Neural crest cell (in vitro differentiated cells): ENCODE results near the gene DNAJB12. TPM values are rescaled to one million over a fixed set of nuclear protein-coding genes. Genes with fewer than 3 reads are reported as not detected.
A peak's percentile ranks its signal among the peaks of the same experiment; 100 is the strongest.
"Not testable (repeated sequence)": the region's sequence is repeated elsewhere in the genome, so short reads cannot be mapped to it uniquely, and the experiment has no call there.

Experiments used
- DNase-seq: peaks from one replicate; pipeline ENCODE4 v3.0.0; 2021; ENCODE audit warnings: low read depth, mixed read lengths, low spot score
- H3K27ac Mint-ChIP-seq: one replicate; pipeline ENCODE4 v1.8.0; 2021; ENCODE audit warnings: mild to moderate bottlenecking, mixed read lengths; ENCODE audit not compliant: unreplicated experiment
- H3K27me3 Mint-ChIP-seq: 2 replicates; pipeline ENCODE4 v1.8.0; 2021; ENCODE audit warnings: low read depth, mild to moderate bottlenecking, mixed read lengths
- H3K36me3 Mint-ChIP-seq: 2 replicates; pipeline ENCODE4 v1.8.0; 2021; ENCODE audit warnings: low read depth, mild to moderate bottlenecking, mixed read lengths
- H3K4me1 Mint-ChIP-seq: 2 replicates; pipeline ENCODE4 v1.8.0; 2021; ENCODE audit warnings: mixed read lengths
- H3K4me3 Mint-ChIP-seq: one replicate; pipeline ENCODE4 v1.8.0; 2021; ENCODE audit warnings: mild to moderate bottlenecking, mixed read lengths
- H3K9me3 Mint-ChIP-seq: 2 replicates; pipeline ENCODE4 v1.8.0; 2021; ENCODE audit warnings: mixed read lengths
- CTCF ChIP-seq: fragments of 200-600 bp; sonication (generic); conservative IDR thresholded peaks from 2 replicates; pipeline ENCODE4 v1.5.0; 2021; ENCODE audit warnings: antibody characterized with exemption, mild to moderate bottlenecking
- total RNA-seq: library from RNA; stranded (reverse); gene quantifications from 2 replicates; pipeline ENCODE4 v1.2.1, GENCODE V29; 2021

The DNAJB12 gene
- total RNA-seq, 1 donor from 2014 or later: 36.5 TPM

DNA sequence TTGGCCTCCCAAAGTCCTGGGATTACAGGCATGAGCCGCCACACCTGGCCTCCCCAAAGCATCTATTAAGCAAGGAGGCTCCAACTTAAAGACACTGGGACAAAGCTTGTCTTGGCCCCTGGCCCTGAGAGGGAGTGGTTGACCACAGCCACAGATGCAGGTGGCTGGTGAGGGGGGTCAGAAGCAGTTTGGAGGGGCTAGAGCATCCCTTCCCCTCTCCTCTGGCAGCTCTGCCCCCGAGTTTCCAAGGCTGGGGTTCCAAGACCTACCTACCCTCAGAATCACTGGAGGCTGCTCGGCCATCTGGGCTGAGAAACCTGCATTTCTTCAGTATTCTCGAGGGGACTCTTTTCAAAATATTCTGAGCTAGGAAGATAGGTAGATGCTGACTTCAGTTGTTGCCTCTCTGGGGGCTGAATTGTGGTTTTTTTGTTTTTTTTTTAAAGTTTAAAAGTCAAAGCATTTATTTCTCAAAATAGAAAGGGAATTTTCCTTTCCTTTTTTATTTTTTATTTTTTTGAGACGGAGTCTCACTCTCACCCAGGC lies 48.4 kb downstream of the DNAJB12 start:
- no peak overlapping the region for H3K27ac Mint-ChIP-seq
- peaks cover 17% of the 10 kb centered on the region for H3K4me1 Mint-ChIP-seq
- H3K9me3 Mint-ChIP-seq: no peaks in the 10 kb centered on the region
- no peaks in the 10 kb centered on the region for H3K27me3 Mint-ChIP-seq
- no peaks in the 10 kb centered on the region for H3K36me3 Mint-ChIP-seq
- no peak for TF ChIP-seq CTCF
- no peak for DNase-seq
- no peak overlapping the region for H3K4me3 Mint-ChIP-seq

- no peak for DNase-seq
- TF ChIP-seq CTCF: no peak
- no peaks in the 10 kb centered on the region for H3K27me3 Mint-ChIP-seq
- H3K27ac Mint-ChIP-seq: no peak overlapping the region
- H3K36me3 Mint-ChIP-seq: no peaks in the 10 kb centered on the region
- no peak overlapping the region for H3K4me3 Mint-ChIP-seq
- H3K4me1 Mint-ChIP-seq: peaks cover 19% of the 10 kb centered on the region
- H3K9me3 Mint-ChIP-seq: peaks cover 2% of the 10 kb centered on the region
Measured at GRCh38 chr10:72303424-72304128, 51.1 kb downstream of the DNAJB12 start.

DNA sequence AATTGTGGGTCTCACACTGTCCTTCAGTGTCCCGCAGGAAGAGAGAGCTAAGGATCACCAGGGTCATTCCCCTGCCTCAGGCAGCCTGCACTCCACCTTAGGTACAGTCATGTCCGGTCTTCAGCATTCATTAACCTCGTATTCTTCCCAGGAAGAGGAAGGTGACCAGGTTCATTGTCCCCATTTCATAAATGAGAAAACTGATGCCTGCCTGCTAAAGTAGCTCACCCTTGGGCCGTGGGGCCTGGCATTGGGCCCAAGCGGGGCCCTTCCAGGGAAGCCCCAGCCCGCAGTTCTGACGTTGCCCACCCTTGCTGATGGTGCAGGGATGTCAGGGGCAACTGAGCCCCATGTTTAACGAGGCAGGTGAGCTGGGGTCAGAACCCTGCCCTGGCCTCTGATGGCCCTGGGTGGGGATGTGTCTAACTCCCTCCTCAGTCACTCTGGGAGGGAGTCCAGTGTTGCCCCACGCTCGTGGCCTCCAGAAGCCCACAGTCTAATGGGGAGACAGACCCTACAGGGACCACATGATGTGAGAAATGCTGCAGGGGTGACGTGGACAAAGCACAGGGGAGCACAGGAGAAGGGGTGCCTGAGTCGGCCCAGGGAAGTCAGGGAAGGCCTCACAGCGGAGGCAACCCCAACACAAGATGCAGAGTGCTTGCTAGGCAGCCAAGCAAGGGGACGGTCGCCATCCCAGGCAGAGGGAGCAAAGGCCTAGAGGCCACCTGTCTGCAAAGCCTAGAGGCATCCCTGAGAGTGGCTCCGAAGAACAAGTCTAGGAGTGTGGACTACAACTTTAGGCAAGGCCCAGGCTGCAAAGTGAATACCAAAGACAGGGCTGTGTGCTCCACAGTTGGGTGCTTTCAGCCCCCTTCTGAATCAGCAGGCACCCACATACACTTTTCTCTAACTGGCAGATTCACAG lies 55.9 kb downstream of the DNAJB12 start:
- Mint-ChIP-seq H3K9me3 (peaks cover 2% of the 10 kb centered on the region), H3K27ac (peak overlapping the region; percentile 99), H3K27me3 (no peaks in the 10 kb centered on the region), H3K4me3 (no peak overlapping the region), H3K4me1 (peaks cover 34% of the 10 kb centered on the region), H3K36me3 (no peaks in the 10 kb centered on the region)
- no peak for DNase-seq
- no peak for TF ChIP-seq CTCF

DNA sequence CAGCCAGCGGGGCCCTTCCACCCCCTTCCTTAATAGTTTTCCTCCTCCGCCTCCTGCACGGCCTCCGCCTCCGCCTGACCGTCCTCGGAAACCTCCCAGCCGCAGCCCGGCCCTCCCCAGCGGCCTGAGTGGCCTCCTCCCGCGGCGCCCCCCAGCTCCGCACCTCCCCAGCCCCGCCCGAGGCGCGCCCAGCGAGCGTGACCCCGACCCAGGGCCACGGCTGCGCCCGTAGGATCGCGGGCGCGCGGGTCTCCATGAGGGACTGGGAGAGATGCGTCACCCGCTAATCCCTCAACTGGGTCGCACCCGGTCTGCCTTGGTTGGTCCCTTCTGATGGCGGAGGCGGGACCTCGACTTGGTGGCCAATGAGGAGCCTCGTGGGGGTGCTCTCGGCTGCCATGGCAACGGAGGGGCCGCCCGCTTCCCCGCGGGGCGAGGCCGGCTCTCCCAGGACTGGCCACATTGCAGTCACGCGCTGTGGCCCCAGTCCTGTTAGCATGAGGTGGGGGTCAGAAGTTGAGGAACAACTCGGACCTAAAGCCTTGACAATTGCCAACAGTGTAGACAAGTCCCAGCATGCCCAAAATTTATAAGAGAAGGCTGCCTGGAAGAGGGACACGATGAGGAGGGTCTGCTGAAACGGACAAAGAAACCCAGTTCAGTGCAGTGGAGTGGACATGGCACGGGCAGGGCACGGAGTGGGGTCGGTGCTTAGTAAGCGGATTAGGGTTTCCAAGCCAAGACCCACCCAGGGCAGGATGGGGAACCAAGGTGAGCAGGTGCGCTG lies 56.7 kb downstream of the DNAJB12 start:
- Mint-ChIP-seq H3K4me3 (peak overlapping the region; percentile 79), H3K27me3 (no peaks in the 10 kb centered on the region), H3K4me1 (peaks cover 33% of the 10 kb centered on the region), H3K36me3 (no peaks in the 10 kb centered on the region), H3K27ac (peak overlapping the region; percentile 99), H3K9me3 (peaks cover 2% of the 10 kb centered on the region)
- TF ChIP-seq CTCF: no peak
- DNase-seq: peak; percentile 93

DNA sequence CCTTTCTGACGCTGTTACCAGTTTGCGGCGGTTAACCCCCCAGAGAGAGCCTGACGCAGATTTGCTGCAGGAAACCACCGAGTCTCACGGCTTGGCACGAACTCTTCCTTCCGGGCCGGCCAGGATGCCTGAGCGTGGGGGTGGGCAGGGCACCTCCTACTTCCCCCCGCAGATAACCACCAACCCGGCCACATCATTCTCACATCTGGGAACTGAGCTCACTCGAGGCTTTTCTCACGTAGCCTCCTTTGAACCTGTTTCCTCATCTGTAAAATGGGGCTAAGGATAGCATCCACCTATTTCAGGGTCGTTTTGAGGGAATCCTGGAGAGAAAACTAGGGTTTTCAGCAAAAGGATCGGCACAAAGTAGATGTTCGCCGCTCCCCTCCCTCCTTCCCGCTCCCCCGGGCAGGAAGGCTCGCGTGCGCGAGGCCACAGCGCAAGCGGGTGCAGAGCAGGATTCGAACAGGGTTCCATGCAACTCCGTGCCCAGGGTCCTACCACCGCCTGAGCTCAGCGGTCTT lies 57.4 kb downstream of the DNAJB12 start:
- Mint-ChIP-seq H3K27me3 (no peaks in the 10 kb centered on the region), H3K9me3 (peaks cover 2% of the 10 kb centered on the region), H3K27ac (peak overlapping the region; percentile 57), H3K4me3 (peak overlapping the region; percentile 79), H3K4me1 (peaks cover 33% of the 10 kb centered on the region), H3K36me3 (no peaks in the 10 kb centered on the region)
- no peak for DNase-seq
- TF ChIP-seq CTCF: no peak

GRCh38 chr10:72296829-72297280 lies 57.9 kb downstream of the DNAJB12 start:
- not testable (repeated sequence) for H3K9me3 Mint-ChIP-seq, DNase-seq, H3K27me3 Mint-ChIP-seq, H3K27ac Mint-ChIP-seq, H3K36me3 Mint-ChIP-seq
- Mint-ChIP-seq H3K4me3 (peak overlapping the region; percentile 79), H3K4me1 (peaks cover 33% of the 10 kb centered on the region)
